HFFc6 (cell line): ENCODE results near the gene CBLL2. TPM values are rescaled to one million over a fixed set of nuclear protein-coding genes. Genes with fewer than 3 reads are reported as not detected.

Source experiments
- DNase-seq: peaks from one replicate; pipeline ENCODE4 v3.0.0-alpha.2; 2018
- H3K27ac Mint-ChIP-seq: 2 replicates; pipeline ENCODE4 v1.8.0; 2020; ENCODE audit warnings: mild to moderate bottlenecking, mixed read lengths
- H3K27me3 Mint-ChIP-seq: 2 replicates; pipeline ENCODE4 v1.8.0; 2021; ENCODE audit warnings: mild to moderate bottlenecking, moderate library complexity, mixed read lengths; ENCODE audit not compliant: insufficient read depth
- H3K36me3 Mint-ChIP-seq: 2 replicates; pipeline ENCODE4 v1.8.0; 2021; ENCODE audit warnings: low read depth, mixed read lengths
- H3K4me1 Mint-ChIP-seq: 2 replicates; pipeline ENCODE4 v1.8.0; 2020; ENCODE audit warnings: low read depth, mixed read lengths
- H3K4me3 Mint-ChIP-seq: 2 replicates; pipeline ENCODE4 v1.8.0; 2020; ENCODE audit warnings: mild to moderate bottlenecking, moderate library complexity, mixed read lengths
- H3K9me3 Mint-ChIP-seq: 2 replicates; pipeline ENCODE4 v1.8.0; 2020; ENCODE audit warnings: mild to moderate bottlenecking, mixed read lengths
- CTCF ChIP-seq: fragments of 200-600 bp; sonication (generic); IDR thresholded peaks from 2 replicates; pipeline ENCODE4 v1.5.0; 2021; ENCODE audit warnings: antibody characterized with exemption, mild to moderate bottlenecking
- long read RNA-seq: library from polyadenylated mRNA; unstranded; transcript quantifications from one replicate; pipeline ENCODE4 v2.0.0, GENCODE V29; 2019
- total RNA-seq, 6 experiments: library from RNA; stranded (reverse); fragmentation: NEBNext Ultra II Directional; extraction: Animal tissue kit (Norgen Biotek cat#: 25700); gene quantifications; 2 replicates in 1 of 6; 3 replicates in 5 of 6; pipeline ENCODE4 v1.2.3, GENCODE V29; 2021

CBLL2 gene, protein sequence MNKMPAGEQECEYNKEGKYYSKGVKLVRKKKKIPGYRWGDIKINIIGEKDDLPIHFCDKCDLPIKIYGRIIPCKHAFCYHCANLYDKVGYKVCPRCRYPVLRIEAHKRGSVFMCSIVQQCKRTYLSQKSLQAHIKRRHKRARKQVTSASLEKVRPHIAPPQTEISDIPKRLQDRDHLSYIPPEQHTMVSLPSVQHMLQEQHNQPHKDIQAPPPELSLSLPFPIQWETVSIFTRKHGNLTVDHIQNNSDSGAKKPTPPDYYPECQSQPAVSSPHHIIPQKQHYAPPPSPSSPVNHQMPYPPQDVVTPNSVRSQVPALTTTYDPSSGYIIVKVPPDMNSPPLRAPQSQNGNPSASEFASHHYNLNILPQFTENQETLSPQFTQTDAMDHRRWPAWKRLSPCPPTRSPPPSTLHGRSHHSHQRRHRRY
- total RNA-seq = not detected
- long read RNA-seq = 0 reads

DNA sequence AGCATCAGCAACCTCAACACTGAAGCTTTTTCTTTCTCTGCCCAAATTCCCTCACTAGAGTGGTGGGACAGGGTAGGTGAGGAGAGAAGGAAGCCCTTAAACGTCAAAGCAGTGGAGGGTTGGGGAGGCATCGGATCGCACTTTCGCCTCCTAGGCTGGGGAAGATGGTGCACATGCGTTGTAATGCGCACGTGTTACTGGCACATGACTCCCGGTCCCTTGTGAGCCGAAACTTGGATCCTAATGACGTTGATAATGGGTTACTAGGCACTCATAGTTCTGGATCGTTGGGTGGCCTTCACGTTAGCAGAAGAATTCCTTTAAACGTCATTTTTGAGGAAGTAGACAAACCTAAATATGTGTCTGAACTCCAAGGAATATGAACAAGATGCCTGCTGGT is at the start of gene CBLL2:
CBLL2 (plus strand) TSS at position 301 of the 400 bp plus-strand sequence; CDS start at position 380, 79 bp downstream.
- Mint-ChIP-seq H3K4me1 (no peaks in the 10 kb centered on the region), H3K27ac (no peak within 1 kb of the TSS), H3K9me3 (no peaks in the 10 kb centered on the region), H3K4me3 (no peak within 1 kb of the TSS), H3K36me3 (no peaks in the 10 kb centered on the region), H3K27me3 (no peaks in the 10 kb centered on the region)
- no peak for TF ChIP-seq CTCF
- no peak for DNase-seq

DNA sequence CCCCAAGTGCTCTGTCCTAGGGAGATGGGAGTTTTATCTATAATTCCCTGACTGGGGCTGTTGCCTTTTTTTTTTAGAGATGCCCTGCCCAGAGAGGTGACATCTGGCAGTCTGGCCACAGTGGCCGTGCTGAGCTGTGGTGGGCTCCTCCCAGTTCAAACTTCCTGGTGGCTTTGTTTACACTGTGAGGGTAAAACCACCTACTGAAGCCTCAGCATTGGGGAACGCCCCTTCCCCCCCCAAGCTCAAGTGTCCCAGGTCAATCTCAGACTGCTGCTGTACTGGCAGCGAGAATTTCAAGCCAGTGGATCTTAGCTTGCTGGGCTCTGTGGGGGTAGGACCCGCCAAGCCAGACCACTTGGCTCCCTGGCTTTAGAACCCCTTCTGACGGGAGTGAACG is 38.3 kb upstream of the CBLL2 start:
- no peak overlapping the region for H3K4me3 Mint-ChIP-seq
- H3K36me3 Mint-ChIP-seq = no peaks in the 10 kb centered on the region
- H3K4me1 Mint-ChIP-seq = peaks cover 10% of the 10 kb centered on the region
- no peak for TF ChIP-seq CTCF
- no peak overlapping the region for H3K27ac Mint-ChIP-seq
- DNase-seq = no peak
- H3K27me3 Mint-ChIP-seq = peaks cover 2% of the 10 kb centered on the region; the same call in 1 of the 2 replicates
- peaks cover 2% of the 10 kb centered on the region; the same call in 1 of the 2 replicates for H3K9me3 Mint-ChIP-seq

GRCh38 chrX:22237479-22237878 is 35.2 kb upstream of the CBLL2 start:
- Mint-ChIP-seq H3K4me1 (peaks cover 13% of the 10 kb centered on the region), H3K9me3 (peaks cover 4% of the 10 kb centered on the region; the same call in 1 of the 2 replicates), H3K36me3 (no peaks in the 10 kb centered on the region), H3K27ac (peak overlapping the region; percentile 64; the same call in 1 of the 2 replicates), H3K4me3 (peak overlapping the region; percentile 34; the same call in 1 of the 2 replicates), H3K27me3 (peaks cover 2% of the 10 kb centered on the region; the same call in 1 of the 2 replicates)
- DNase-seq = no peak
- TF ChIP-seq CTCF = no peak

GRCh38 chrX:22246620-22247019 is 26.1 kb upstream of the CBLL2 start:
- Mint-ChIP-seq H3K9me3 (no peaks in the 10 kb centered on the region), H3K27me3 (no peaks in the 10 kb centered on the region), H3K4me3 (peak overlapping the region; percentile 30; the same call in 1 of the 2 replicates), H3K27ac (peak overlapping the region; percentile 59), H3K36me3 (no peaks in the 10 kb centered on the region), H3K4me1 (peaks cover 50% of the 10 kb centered on the region)
- TF ChIP-seq CTCF = no peak
- peak; percentile 65 for DNase-seq

DNA sequence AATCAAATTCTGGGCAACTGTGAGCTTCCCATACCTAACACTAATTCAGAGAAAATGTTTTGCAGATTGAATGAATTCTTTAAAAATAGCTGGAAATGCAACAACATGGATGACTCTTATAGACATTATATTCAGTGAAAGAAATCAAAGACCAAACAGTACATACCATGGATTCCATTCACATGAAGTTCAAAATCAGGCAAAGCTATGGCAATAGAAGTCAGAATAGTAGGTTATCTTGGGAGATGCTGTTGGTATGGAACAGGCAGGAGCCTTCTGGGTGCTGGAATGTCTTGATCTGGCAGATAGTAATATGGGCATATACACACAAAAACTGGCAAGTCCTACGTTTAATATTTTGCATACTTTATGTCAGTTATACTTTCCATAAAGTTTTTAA is 25.5 kb upstream of the CBLL2 start:
- Mint-ChIP-seq H3K4me3 (peak overlapping the region; percentile 53), H3K27ac (peak overlapping the region; percentile 66), H3K36me3 (no peaks in the 10 kb centered on the region), H3K9me3 (no peaks in the 10 kb centered on the region), H3K4me1 (peaks cover 50% of the 10 kb centered on the region), H3K27me3 (no peaks in the 10 kb centered on the region)
- TF ChIP-seq CTCF = no peak
- peak; percentile 35 for DNase-seq
